Activated effector memory CD4-positive, alpha-beta T cell treated with anti-CD3 and anti-CD28 coated beads, Interleukin-2, amount 50 U/mL, for 16 hours (primary cell): ENCODE results near the gene COMP.

Source experiments
- DNase-seq: peaks from one replicate; pipeline ENCODE4 v3.0.0-alpha.2; 2020

Gene COMP

DNA sequence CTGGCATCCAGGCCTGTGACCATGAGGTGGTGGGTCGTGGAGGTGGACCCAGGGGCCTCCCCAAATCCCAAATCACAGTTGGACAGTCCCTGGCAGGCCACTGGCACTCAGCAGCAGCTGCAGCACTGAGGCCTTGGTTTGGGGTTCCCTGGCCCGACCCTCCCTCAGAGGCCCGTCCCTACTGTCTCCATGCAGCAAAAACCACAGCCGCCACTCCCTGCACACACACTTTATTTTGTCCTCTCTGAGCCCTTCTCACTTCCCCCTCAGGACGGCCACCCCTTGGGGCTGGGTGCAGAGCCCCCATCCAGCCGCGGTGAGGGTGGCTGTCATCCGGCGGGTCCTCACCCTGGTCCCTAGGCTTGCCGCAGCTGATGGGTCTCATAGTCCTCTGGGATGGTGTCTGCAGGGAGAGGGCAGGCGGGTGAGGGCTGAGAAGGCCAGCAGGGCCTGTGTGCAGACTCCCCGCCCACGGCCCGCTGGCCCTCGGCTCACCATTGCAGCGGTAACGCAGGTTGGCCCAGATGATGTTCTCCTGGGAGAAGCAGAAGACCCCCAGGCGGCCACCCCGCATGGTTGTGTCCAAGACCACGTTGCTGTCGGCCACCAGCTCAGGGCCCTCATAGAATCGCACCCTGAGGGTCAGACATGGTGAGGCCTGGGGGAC, 8.4 kb downstream of the COMP start:
- no peak for DNase-seq

DNA sequence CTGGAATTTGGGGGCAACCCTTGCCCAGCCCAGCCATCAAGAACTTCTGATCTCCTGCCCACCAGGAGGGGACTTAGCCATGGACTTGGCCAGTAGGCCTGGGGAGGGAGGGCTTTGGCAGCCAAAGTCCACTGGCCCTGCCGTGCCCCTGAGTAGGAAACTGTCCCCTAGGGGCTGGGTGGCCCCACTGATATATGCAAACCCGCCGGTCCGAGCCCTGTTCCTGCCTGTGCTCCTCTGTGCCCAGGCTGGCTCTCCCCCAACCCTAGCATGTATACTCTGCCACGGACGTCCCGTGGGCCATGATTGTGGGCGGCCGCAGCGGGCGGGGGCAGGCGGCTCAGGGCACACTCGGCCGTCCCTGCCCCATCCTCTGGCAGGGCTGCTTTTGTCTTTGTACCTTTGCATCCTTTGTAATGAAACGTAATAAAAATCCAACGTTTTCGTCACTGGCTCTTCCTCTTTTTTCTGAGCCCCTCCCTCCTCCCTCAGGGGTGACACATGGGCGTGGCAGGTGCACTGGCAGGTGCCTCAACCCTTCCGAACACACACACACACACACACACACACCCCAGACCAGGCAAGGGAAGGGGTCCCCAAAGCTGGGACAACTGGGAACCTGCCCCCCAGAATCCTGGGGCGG, 9.1 kb downstream of the COMP start:
- no peak for DNase-seq

DNA sequence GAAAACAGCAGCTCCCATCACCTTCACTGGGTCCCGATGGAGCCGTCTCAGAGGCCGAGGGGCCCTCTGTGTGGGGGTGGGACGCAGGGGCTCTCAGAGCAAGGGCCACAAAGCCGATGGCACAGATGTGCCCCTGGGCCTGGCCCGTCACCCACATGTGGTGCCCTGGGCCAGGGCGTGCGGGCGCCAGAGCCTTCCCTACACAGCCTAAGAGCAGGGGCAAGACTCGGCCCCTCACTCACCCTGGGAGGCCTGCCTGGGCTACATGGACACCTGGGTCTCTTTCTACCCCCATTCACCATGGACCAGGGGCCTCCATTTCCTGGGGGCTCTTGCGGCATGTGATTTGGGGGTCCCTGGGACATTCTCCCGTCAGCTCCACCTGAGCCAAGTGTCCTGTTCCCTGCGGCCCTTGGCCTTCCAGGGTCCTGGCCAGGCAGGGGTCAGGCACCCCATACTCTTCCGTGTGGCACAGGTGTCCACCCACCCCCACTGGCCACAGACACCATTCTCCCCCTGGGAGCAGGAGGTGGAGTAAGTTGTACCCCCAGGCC, 10.0 kb downstream of the COMP start:
- DNase-seq: no peak

DNA sequence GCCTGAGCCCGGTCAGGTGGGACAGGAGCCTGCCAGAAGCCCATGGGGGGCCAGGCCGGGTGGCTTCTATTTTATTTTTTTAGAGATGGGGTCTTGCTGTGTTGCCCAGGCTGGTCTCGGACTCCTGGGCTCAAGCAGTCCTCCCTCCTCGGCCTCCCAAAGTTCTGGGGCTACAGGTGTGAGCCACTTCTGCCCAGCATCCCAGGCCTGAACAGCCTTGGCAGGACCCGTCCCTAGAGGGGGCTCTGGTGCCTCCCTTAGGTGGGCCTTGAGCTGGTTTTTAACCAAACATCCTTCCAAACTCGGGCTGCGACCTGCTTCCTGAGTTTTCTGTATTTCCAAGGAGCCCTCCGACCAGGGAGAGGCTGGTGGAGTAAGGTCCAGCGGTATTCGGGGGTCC, 10.5 kb downstream of the COMP start:
- DNase-seq: no peak

DNA sequence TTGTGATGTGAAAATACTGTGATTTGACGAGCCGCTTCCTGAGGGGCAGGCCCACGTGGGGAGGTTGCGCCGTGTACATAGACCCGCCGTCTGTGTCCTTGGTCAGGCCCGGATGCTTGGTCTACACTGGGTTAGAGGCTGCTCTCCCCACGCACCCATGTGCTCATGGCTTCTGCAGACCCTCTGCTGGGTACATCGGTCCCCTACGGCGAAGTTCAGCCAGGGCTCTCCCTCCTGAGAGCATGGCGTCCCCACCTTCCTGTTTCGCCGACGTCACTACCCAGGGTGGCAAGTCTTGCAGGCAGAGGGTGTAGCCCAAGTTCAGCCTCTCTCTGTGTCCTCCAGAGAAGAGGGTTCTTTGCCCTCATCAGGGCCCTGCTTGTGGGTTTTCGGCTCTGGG, 11.0 kb downstream of the COMP start:
- no peak for DNase-seq

DNA sequence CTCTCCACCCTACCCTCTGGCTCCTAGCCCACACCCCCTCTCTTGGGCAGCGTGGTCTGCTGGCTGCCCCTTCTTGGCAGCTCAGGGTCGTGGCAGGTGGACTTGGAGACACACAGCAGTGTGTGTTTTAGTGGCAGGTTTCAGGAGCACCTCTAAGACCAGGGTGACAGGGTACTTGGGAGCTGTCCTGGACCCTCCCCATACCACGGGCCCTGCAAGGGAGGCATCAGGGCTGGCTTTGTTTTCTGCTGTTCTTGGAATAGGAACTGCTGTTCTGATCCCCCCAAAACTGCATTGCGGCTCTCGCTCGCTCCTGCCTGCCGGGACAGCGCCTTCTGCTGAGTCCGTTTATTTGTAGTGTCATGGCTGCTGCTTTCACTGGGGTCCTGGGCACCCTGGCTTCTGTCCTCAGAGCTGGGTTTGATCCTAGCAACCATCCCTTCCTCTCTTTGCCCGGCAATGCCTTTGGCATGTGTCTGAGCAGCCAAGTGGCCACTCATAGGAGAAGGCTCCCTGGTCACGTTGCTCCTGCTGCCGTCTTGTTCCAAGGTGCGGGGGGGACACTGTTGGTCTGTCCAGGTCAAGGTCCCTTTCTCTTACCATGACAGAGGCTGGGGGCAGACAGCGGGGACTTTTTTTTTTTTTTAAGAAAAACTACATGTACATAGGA, 12.1 kb downstream of the COMP start:
- no peak for DNase-seq

DNA sequence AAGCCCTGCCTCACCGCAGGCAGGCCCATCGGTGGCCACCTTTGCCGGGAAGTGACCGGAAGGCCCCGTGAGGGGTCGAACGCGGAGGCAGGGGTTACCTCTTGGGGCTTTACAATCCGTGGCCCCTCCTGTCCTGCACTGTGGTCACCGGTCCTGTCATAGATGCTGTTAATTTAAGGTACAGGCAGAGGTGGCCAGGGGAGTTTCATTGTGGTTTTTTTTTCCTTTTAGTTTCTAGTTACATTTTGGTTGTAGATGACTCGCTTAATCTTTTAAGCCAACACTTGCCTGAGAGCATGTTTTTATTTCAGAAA, 13.1 kb downstream of the COMP start:
- DNase-seq: no peak

DNA sequence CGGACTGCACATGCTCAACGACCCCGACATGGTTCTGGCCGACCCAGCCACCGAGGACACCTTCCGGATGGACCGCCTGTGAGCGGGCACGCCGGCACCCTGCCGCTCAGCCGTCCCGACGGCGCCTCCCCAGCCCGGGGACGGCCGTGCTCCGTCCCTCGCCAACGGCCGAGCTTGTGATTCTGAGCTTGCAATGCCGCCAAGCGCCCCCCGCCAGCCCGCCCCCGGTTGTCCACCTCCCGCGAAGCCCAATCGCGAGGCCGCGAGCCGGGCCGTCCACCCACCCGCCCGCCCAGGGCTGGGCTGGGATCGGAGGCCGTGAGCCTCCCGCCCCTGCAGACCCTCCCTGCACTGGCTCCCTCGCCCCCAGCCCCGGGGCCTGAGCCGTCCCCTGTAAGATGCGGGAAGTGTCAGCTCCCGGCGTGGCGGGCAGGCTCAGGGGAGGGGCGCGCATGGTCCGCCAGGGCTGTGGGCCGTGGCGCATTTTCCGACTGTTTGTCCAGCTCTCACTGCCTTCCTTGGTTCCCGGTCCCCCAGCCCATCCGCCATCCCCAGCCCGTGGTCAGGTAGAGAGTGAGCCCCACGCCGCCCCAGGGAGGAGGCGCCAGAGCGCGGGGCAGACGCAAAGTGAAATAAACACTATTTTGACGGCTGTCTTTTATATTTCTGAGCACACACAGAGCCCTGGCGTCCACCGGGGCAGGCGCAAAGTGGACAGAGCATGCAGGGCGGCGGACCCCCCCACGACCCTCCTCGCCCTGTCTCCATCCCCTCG, 13.6 kb downstream of the COMP start:
- no peak for DNase-seq

DNA sequence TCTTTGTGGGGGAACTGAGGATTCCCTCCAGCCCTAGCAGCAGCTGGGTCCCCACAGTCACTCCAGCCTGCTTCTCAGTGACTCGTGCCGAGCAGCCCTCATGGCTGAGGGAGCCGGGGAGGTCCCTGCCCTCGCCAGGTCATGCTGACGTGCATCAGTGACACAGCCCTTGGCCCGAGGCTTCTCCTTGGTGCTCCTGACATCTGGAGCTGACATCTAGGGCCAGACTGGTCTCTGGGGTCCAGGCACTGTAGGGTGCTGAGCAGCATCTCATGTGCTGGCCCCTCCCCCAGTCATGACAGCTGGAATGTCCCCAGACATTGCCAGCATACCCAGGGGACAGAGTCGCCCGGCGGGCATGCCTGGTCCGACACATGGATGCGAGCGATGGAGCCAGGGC, 14.4 kb downstream of the COMP start:
- DNase-seq: no peak

DNA sequence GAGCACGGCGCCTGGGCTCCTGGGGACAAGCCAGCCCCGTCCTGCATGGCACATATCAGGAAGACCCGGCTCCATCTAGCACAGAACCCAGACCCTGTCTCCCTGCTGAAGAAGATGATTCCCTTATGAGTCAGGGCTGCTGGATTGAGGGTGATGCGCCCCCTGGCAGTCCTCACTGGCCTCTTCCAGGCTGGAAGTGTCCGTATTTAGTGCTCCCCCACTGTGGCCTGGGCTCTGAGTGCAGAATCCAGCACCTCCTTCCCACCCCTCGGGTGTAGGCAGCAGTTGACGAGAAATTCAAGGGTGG, 14.9 kb downstream of the COMP start:
- no peak for DNase-seq

DNA sequence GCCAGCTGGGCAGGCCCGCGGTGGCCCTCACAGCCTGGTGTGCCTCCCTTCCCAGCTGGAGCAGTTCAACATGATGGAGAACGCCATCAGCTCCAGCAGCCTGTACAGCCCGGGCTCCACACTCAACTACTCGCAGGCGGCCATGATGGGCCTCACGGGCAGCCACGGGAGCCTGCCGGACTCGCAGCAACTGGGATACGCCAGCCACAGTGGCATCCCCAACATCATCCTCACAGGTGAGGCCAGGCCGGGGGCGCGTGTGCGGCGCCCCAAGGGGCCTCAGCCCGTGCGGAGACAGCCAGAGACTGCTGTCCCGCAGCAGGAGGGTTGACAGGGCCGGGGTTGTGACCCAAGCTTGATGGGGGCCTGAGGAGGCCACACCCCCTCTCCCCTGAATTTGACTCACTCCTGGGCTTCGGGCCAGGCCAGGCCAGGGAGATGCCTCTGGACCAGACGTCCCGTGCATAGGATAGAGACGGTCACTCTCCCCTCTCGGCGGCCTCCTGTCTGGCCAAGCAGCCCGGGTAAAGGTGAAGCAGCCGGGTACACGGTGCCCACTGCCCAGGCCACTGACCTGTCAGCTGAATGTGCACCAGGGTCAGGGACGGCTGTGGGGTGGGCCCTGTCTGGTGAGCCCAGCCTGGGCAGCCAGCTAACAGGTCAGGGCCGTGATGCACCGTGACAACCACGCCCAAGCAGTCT, 15.4 kb downstream of the COMP start:
- DNase-seq: no peak

DNA sequence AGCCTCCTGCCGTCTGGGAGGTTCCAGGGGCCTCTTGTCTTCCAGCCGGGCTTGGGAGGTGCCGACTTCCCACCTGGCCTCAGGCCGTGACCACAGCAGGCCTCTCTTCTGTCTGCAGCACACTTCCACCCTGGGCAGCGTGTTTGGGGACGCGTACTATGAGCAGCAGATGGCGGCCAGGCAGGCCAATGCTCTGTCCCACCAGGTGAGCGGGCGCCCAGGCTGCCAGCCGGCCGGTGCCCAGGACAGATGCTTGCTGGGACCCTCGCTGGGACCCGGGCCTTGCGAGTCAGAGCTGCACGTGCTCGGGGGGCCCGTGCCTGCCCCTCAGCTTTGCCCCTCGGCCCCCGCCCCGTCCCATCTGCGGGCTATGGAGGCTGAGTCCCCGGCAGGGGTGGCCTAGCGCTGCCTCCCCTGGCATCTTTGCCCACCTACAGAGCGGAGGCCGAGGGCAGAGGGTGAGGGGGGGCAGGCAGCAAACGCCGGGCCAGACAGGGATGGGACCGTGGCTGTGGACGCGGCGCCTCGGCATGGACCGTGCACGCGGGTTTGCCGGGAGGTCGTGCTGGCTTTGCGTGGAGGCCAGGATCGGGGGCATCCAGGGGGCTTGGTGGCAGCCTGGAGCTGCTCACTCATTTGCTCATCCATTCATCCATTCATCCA, 16.2 kb downstream of the COMP start:
- DNase-seq: no peak

DNA sequence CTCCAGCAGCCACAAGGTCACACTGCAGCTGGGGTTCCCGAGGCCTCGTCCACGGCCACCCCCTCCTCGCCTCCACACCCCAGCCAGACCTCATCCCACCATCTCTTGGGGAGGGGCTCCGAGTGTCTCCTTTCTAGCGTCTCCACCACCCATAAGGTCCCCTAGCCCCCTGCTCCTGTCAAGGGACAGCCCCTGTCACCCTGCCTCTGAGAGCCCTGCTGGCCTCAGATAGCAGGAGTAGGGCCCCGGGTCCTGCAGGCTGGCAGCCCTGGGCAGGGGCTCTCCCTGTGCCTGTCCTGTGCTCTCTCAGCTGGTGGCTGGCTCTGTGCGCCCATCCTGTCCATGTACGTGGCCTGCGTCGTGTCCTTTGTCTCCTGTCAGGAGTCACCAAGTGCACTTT, 17.0 kb downstream of the COMP start:
- no peak for DNase-seq

DNA sequence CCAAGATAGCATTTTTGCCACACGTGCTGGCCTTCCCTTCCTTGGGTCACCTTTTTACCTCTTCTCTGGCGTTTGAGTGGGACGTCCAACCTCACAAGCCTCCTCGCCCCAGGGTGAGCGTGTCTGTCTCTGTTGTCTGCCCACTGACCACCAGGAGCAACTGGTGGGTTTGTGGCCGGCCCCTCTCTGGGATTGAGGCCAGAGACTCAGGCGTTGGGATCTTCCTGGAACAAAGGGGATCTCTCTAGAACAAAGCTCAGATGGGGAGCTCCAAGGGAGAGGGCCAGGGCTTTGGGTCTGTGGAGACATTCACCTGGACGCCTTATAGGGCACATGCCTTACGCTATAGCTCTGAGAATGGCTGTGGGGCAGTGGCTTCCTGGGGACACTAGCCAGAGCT, 17.4 kb downstream of the COMP start:
- no peak for DNase-seq

DNA sequence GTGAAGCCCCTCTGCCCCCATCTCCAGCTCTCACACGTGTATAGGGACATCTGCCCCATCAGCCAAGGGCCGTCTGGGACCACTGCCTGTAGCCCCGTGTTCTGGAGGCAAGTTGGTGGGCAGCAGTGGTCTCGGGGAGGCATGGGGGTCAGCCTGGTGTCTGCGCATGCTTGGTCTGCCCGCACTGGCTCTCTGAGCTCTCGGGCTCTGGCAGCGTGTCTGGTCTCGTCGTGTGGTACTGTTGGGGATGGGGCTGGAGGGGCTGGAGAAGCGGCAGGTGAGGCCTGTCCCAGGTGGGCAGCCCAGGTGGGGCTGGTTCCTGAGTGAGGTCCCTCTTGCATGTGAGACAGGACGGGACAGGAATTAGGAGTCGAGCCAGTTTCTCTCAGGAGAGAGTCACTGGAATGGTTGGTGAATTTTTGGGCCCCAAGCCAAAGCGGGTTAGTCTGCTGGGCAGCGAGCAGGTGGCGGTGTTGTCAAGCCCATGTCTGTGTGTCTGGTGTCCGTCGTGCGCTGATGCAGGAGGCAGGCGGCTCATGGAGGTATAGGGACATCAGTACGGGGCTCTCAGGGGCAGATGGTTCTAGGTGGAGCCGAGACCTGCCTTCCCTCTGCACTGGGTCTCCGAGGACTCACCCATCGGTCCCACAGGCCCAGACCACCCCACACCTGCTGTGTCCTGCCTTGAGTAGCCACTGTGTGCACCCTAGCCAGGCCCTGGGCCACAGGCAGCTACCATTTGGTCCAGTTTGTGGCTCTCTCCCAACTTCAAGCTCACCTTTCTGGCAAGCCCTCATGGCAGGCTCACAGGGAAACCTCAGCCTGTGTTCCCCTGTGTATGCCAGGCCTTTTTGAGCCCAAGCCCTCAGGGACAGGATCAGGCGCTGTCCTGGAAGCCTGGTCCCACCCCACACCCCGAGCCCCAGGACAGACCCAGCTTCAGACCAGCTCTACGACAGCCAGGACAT, 18.2 kb downstream of the COMP start:
- DNase-seq: no peak

DNA sequence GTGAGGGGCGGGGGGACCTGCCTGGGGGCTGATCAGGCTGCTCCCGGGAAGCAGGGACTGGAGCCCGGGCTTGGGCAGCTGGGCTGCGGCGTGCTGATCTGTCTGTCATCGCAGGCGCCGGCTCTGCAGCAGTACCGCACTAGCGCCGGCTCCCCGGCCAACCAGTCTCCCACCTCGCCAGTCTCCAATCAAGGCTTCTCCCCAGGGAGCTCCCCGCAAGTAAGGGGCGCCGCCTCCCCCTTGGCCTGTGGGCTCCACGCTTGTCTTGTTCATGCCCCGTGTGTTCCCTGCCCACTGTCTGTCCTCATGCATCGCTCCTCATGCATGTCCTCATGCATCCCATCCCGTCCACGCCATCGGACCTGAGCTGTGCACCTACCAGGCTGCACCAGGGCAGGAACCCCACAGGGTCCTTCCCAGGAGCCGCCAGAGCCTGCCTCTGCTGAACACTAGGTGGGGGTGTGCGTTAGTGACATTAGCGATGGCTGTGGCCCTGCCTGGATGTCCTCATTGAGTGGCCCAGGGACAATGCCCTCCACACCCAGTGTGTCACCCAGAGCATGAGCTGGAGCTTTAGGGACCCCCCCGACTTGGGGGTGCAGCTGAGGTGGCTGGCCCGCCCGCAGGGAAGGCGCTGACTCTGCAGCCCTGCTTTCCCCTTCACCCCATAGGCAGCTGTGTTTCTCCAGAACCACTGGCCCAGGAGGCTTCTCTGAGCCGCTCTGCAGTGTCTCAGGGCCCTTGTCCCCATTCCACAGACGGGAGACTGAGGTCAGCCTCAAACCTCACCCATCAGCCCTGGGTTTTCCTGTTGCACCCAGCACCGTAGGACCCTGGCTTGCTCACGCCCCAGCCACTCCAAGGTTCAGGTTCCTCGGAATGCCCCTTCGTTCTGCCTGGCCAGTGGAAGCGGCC, 19.5 kb downstream of the COMP start:
- DNase-seq: no peak

DNA sequence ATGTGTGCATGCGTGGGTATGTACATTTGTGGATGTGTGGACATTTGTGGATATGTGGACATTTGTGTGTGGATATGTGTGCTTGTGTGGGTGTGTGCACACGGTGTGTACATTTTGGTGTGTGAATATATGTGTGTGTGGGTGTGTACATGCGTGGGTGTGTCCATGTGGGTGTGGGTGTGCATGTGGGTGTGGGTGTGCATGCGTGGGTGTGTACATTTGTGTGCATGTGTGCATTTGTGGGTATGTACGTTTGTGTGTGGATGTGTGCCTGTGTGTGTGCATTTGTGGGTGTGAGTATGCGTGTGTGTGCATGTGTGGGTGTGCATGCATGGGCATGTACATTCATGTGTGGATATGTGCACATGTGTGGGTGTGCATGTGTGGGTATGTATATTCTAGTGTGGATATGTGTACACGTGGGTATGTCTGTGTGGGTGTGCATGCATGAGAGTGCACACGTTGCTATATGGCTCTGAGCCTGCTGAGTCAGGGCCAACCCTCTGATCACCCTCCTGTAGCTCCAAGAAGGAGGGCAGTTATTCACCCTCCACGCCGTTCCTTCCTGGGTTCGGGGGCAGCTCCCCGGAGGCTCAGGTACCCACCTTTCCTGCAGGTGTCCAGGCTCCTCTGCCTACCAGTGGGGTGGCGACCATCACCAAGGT, 20.3 kb downstream of the COMP start:
- no peak for DNase-seq

DNA sequence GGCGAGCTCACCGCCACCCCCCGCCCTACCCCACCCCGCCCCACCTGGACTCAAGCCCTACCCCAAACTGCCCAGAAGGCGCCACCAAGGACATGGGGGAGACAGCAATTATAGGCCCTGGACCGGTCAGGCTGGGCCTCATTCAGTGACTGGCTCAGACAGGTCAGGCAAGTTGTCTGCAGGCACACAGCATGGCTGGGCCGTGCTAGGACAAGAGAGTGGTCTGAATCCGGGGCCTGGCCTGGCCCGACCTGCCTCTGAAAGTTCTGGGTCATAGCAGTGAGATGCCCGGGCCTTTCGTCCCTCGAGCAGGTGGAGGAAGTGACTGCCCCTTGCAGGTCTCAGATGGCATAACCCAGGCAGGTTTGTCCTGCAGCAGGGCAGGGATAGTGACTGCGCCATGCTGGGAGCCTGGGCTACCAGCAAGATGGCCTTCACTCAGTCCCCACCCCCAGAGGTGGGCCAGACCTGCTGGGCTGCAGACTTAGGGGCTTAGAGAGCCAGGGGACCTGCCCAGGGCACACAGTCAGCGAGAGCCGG, 21.0 kb downstream of the COMP start:
- no peak for DNase-seq
